ENCODE data around the gene GADL1. TPM values are rescaled to one million over a fixed set of nuclear protein-coding genes. Genes with fewer than 3 reads are reported as not detected.

Gene GADL1
- total and polyA plus RNA-seq, 2 donors from 2014 or later, result 0.22 to 0.54 TPM

GRCh38 chr3:30913176-30913575, 18.7 kb upstream of the GADL1 start:
- Histone ChIP-seq H3K27me3 (ENCODE audit: control insufficient read depth, insufficient read depth, low read length) (no peaks in the 10 kb centered on the region), H3K9me3 (ENCODE audit: control insufficient read depth in 2 of 3, insufficient read depth in 1 of 3, low read length in 3 of 3) (no peaks in the 10 kb centered on the region), H3K27ac (ENCODE audit: low read depth in 2 of 2, low read length in 2 of 2) (no peak overlapping the region), H3K9ac (ENCODE audit: low read length in 3 of 3) (no peak overlapping the region), H3K4me1 (ENCODE audit: control insufficient read depth in 2 of 3, insufficient read depth in 2 of 3, low read depth in 1 of 3, low read length in 3 of 3) (no peaks in the 10 kb centered on the region), H3K36me3 (ENCODE audit: control insufficient read depth in 2 of 3, insufficient read depth in 3 of 3, low read length in 3 of 3) (no peaks in the 10 kb centered on the region), H3K4me3 (ENCODE audit: low read length in 3 of 3) (no peak overlapping the region)
- FAIRE-seq (no peak), DNase-seq (no peak)
- TF ChIP-seq, protein P1, sequence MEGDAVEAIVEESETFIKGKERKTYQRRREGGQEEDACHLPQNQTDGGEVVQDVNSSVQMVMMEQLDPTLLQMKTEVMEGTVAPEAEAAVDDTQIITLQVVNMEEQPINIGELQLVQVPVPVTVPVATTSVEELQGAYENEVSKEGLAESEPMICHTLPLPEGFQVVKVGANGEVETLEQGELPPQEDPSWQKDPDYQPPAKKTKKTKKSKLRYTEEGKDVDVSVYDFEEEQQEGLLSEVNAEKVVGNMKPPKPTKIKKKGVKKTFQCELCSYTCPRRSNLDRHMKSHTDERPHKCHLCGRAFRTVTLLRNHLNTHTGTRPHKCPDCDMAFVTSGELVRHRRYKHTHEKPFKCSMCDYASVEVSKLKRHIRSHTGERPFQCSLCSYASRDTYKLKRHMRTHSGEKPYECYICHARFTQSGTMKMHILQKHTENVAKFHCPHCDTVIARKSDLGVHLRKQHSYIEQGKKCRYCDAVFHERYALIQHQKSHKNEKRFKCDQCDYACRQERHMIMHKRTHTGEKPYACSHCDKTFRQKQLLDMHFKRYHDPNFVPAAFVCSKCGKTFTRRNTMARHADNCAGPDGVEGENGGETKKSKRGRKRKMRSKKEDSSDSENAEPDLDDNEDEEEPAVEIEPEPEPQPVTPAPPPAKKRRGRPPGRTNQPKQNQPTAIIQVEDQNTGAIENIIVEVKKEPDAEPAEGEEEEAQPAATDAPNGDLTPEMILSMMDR (IDR thresholded peaks at IDR 0.05; ENCODE audit: borderline replicate concordance, extremely low read depth, insufficient read depth), result no peak
- intact Hi-C loops (cut with DNase I), result no loop called here

DNA sequence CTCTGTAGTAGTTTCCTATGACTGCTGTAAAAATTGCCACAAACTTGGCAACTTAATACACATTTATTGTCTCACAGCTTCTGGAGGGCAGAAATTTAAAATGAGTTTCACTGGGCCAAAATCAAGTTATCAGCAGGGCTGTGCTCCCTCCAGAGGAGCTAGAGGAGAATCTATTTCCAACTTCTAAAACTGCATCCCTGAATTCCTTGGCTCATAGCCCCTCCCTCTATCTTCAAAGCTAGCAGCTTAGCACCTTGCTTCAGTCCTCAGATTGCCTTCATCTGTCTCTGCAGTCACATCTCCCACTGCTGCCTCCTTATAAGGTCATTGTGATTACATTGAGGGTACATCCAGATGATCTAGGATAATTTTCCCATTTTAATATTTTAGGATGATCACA, 17.8 kb upstream of the GADL1 start:
- TF ChIP-seq, protein P1 (IDR thresholded peaks at IDR 0.05; ENCODE audit: borderline replicate concordance, extremely low read depth, insufficient read depth), result no peak
- Histone ChIP-seq H3K9me3 (ENCODE audit: control insufficient read depth in 2 of 3, insufficient read depth in 1 of 3, low read length in 3 of 3) (no peaks in the 10 kb centered on the region), H3K9ac (ENCODE audit: low read length in 3 of 3) (no peak overlapping the region), H3K4me1 (ENCODE audit: control insufficient read depth in 2 of 3, insufficient read depth in 2 of 3, low read depth in 1 of 3, low read length in 3 of 3) (no peaks in the 10 kb centered on the region), H3K27me3 (ENCODE audit: control insufficient read depth, insufficient read depth, low read length) (no peaks in the 10 kb centered on the region), H3K36me3 (ENCODE audit: control insufficient read depth in 2 of 3, insufficient read depth in 3 of 3, low read length in 3 of 3) (no peaks in the 10 kb centered on the region), H3K4me3 (ENCODE audit: low read length in 3 of 3) (no peak overlapping the region), H3K27ac (ENCODE audit: low read depth in 2 of 2, low read length in 2 of 2) (no peak overlapping the region)
- DNase-seq (no peak), FAIRE-seq (no peak)
- intact Hi-C loops (cut with DNase I), result no loop called here

GRCh38 chr3:30908456-30909037, 14.1 kb upstream of the GADL1 start:
- Histone ChIP-seq H3K4me3 (ENCODE audit: low read length in 3 of 3) (no peak overlapping the region), H3K36me3 (ENCODE audit: control insufficient read depth in 2 of 3, insufficient read depth in 3 of 3, low read length in 3 of 3) (no peaks in the 10 kb centered on the region), H3K9ac (ENCODE audit: low read length in 3 of 3) (no peak overlapping the region), H3K27ac (ENCODE audit: low read depth in 2 of 2, low read length in 2 of 2) (no peak overlapping the region), H3K27me3 (ENCODE audit: control insufficient read depth, insufficient read depth, low read length) (no peaks in the 10 kb centered on the region), H3K9me3 (ENCODE audit: control insufficient read depth in 2 of 3, insufficient read depth in 1 of 3, low read length in 3 of 3) (no peaks in the 10 kb centered on the region), H3K4me1 (ENCODE audit: control insufficient read depth in 2 of 3, insufficient read depth in 2 of 3, low read depth in 1 of 3, low read length in 3 of 3) (no peaks in the 10 kb centered on the region)
- intact Hi-C loops (cut with DNase I), result no loop called here
- TF ChIP-seq, protein P1 (IDR thresholded peaks at IDR 0.05; ENCODE audit: borderline replicate concordance, extremely low read depth, insufficient read depth), result no peak
- FAIRE-seq (no peak), DNase-seq (no peak)

- H3K4me3 ChIP-seq (ENCODE audit: low read length in 3 of 3), result no peak overlapping the region
- DNase-seq (peak in 1 of 5 donors; percentile 4), FAIRE-seq (no peak)
- H3K36me3 ChIP-seq (ENCODE audit: control insufficient read depth in 2 of 3, insufficient read depth in 3 of 3, low read length in 3 of 3), result no peaks in the 10 kb centered on the region
- no peaks in the 10 kb centered on the region for H3K4me1 ChIP-seq (ENCODE audit: control insufficient read depth in 2 of 3, insufficient read depth in 2 of 3, low read depth in 1 of 3, low read length in 3 of 3)
- H3K9me3 ChIP-seq (ENCODE audit: control insufficient read depth in 2 of 3, insufficient read depth in 1 of 3, low read length in 3 of 3), result no peaks in the 10 kb centered on the region
- H3K27me3 ChIP-seq (ENCODE audit: control insufficient read depth, insufficient read depth, low read length), result no peaks in the 10 kb centered on the region
- TF ChIP-seq, protein P1 (IDR thresholded peaks at IDR 0.05; ENCODE audit: borderline replicate concordance, extremely low read depth, insufficient read depth), result no peak
- intact Hi-C loops (cut with DNase I), result no loop called here
- H3K27ac ChIP-seq (ENCODE audit: low read depth in 2 of 2, low read length in 2 of 2), result no peak overlapping the region
- no peak overlapping the region for H3K9ac ChIP-seq (ENCODE audit: low read length in 3 of 3)
Observed at GRCh38 chr3:30904996-30905395, 10.5 kb upstream of the GADL1 start.

Data from kidney (tissue), 14 donors.